K562 (cell line): ENCODE data around the gene ELOF1. TPM values are rescaled to one million over a fixed set of nuclear protein-coding genes. Genes with fewer than 3 reads are reported as not detected.

Source experiments
- BHLHE40 ChIP-seq: IDR thresholded peaks from 2 replicates; pipeline ENCODE4 v1.6.1; 2011; ENCODE audit warnings: low read length, improper control_type of control experiment
- CBFB ChIP-seq: sonication (generic); formaldehyde crosslinking; IDR thresholded peaks from 2 replicates; pipeline ENCODE4 v1.4.0; 2020; ENCODE audit warnings: mild to moderate bottlenecking, missing genetic modification reagents
- GABPA ChIP-seq: fragments of 200-800 bp; sonication (Bioruptor generic); conservative IDR thresholded peaks from 2 replicates; pipeline ENCODE4 v1.6.1; 2016; ENCODE audit warnings: low read depth, missing genetic modification characterization, missing compliant biosample characterization
- KAT8 ChIP-seq: fragments of 450-650 bp; IDR thresholded peaks from 2 replicates; pipeline ENCODE4 v1.6.1; 2016; ENCODE audit warnings: low read depth, mild to moderate bottlenecking
- LARP7 ChIP-seq: fragments of 450-650 bp; IDR thresholded peaks from 2 replicates; pipeline ENCODE4 v1.6.1; 2016
- MECOM ChIP-seq: fragments of 250-450 bp; sonication (Bioruptor Pico); IDR thresholded peaks from 2 replicates; pipeline ENCODE4 v1.8.0; 2022; ENCODE audit warnings: inconsistent platforms
- NEUROD1 ChIP-seq: fragments of 150-350 bp; IDR thresholded peaks from 2 replicates; pipeline ENCODE4 v1.6.1; 2014; ENCODE audit warnings: borderline replicate concordance, low read length, low read depth; ENCODE audit not compliant: partially characterized antibody
- POLR2G ChIP-seq: fragments of 200-400 bp; formaldehyde crosslinking; IDR thresholded peaks from 2 replicates; pipeline ENCODE4 v1.6.1; 2017; ENCODE audit warnings: low read depth, mild to moderate bottlenecking, antibody characterized with exemption, low read length, moderate library complexity
- POU5F1 ChIP-seq: fragments of 150-350 bp; IDR thresholded peaks from 2 replicates; pipeline ENCODE4 v1.6.1; 2014; ENCODE audit warnings: borderline replicate concordance, low read length, low read depth, mild to moderate bottlenecking; ENCODE audit not compliant: partially characterized antibody
- RBM15 ChIP-seq: fragments of 200-400 bp; formaldehyde crosslinking; IDR thresholded peaks from 2 replicates; pipeline ENCODE4 v1.6.1; 2018; ENCODE audit warnings: mild to moderate bottlenecking, low read length, moderate library complexity; ENCODE audit not compliant: insufficient read depth
- SRF ChIP-seq, 2 experiments: fragments of 250-450, 450-650 bp in 1 of 2; sonication (Bioruptor Pico) in 1 of 2; sonication (generic) in 1 of 2; formaldehyde crosslinking; IDR thresholded peaks; 2 replicates each; pipeline versions ENCODE4 v1.5.0 to v1.5.1; 2020 to 2022; ENCODE audit warnings: mild to moderate bottlenecking in 1 of 2, missing genetic modification reagents in 1 of 2
- TAF1 ChIP-seq: IDR thresholded peaks from 2 replicates; pipeline ENCODE4 v1.6.1; 2011; ENCODE audit warnings: mild to moderate bottlenecking, low read length, moderate library complexity; ENCODE audit not compliant: insufficient read depth, control insufficient read depth, severe bottlenecking; ENCODE audit errors: extremely low read depth
- TBL1XR1 ChIP-seq, 2 experiments: IDR thresholded peaks; 2 replicates each; pipeline ENCODE4 v1.6.1; 2012; ENCODE audit warnings: improper control_type of control experiment in 2 of 2, low read length in 2 of 2, mild to moderate bottlenecking in 1 of 2
- TCFL5 ChIP-seq: fragments of 250-450 bp; sonication (Bioruptor Pico); conservative IDR thresholded peaks from 2 replicates; pipeline ENCODE4 v1.6.1; 2021; ENCODE audit warnings: mild to moderate bottlenecking, moderate library complexity, matching md5 sums
- ZFP36 ChIP-seq: fragments of 150-350 bp; IDR thresholded peaks from 2 replicates; pipeline ENCODE4 v1.6.1; 2018; ENCODE audit warnings: low read length, low read depth; ENCODE audit not compliant: partially characterized antibody
- ZFX ChIP-seq: sonication (generic); formaldehyde crosslinking; IDR thresholded peaks from 2 replicates; pipeline ENCODE4 v1.8.0; 2022; ENCODE audit warnings: mild to moderate bottlenecking, missing genetic modification reagents, moderate library complexity
- ZNF143 ChIP-seq: sonication (generic); formaldehyde crosslinking; IDR thresholded peaks from 2 replicates; pipeline ENCODE4 v1.9.0; 2022; ENCODE audit warnings: mild to moderate bottlenecking, missing genetic modification reagents
- ZNF583 ChIP-seq: fragments of 250-450 bp; sonication (Bioruptor Pico); IDR thresholded peaks from 2 replicates; pipeline ENCODE4 v1.4.0; 2020
- ZNF717 ChIP-seq: fragments of 250-450 bp; sonication (Bioruptor Pico); IDR thresholded peaks from 2 replicates; pipeline ENCODE4 v1.5.0; 2021
- polyA plus RNA-seq, 8 experiments: library from polyadenylated mRNA; depleted of rRNA in 4 of 8; stranded (reverse) in 5 of 8; unstranded in 3 of 8; fragments of >200 nt; fragmentation: Nextera tagmentation in 2 of 8; fragmentation: Illumina TruSeq in 1 of 8; extraction: Ambion mirVana in 2 of 8; extraction: Trizol in 1 of 8; gene quantifications; 2 replicates each; pipeline versions ENCODE4 v1.2.1 to v1.2.3, GENCODE V29; 2011 to 2014; ENCODE audit warnings: inconsistent platforms in 1 of 8, missing spikeins in 1 of 8
- total RNA-seq, 7 experiments: library from RNA; depleted of rRNA in 6 of 7; stranded (reverse); fragments of >200 nt in 6 of 7; fragmentation: Illumina TruSeq in 2 of 7; extraction: Trizol in 2 of 7; gene quantifications; 2 replicates each; pipeline versions ENCODE4 v1.2.1 to v1.2.3, GENCODE V29; 2011 to 2021; ENCODE audit warnings: low replicate concordance in 1 of 7
- TF ChIP-seq, protein P1 (sequence below): fragments of 450-650 bp; IDR thresholded peaks from 2 replicates; pipeline ENCODE4 v1.7.0; 2016; ENCODE audit warnings: borderline replicate concordance
- TF ChIP-seq, protein P2 (sequence below): sonication (generic); formaldehyde crosslinking; IDR thresholded peaks from 2 replicates; pipeline ENCODE4 v1.8.0; 2022; ENCODE audit warnings: mild to moderate bottlenecking, missing genetic modification reagents
- TF ChIP-seq, protein P3 (sequence below): fragments of 450-650 bp; formaldehyde crosslinking; IDR thresholded peaks from 2 replicates; pipeline ENCODE4 v1.4.0; 2020; ENCODE audit warnings: mild to moderate bottlenecking
- TF ChIP-seq, protein P4 (sequence below): sonication (generic); formaldehyde crosslinking; IDR thresholded peaks from 2 replicates; pipeline ENCODE4 v1.8.1; 2023; ENCODE audit warnings: mild to moderate bottlenecking, missing genetic modification reagents

ELOF1 gene
- total and polyA plus RNA-seq, 9 of the 15 experiments (the other 6 are each of a cell fraction or from before 2014, with no cell fraction given): 16.7 to 147 (median 74.2) TPM

DNA sequence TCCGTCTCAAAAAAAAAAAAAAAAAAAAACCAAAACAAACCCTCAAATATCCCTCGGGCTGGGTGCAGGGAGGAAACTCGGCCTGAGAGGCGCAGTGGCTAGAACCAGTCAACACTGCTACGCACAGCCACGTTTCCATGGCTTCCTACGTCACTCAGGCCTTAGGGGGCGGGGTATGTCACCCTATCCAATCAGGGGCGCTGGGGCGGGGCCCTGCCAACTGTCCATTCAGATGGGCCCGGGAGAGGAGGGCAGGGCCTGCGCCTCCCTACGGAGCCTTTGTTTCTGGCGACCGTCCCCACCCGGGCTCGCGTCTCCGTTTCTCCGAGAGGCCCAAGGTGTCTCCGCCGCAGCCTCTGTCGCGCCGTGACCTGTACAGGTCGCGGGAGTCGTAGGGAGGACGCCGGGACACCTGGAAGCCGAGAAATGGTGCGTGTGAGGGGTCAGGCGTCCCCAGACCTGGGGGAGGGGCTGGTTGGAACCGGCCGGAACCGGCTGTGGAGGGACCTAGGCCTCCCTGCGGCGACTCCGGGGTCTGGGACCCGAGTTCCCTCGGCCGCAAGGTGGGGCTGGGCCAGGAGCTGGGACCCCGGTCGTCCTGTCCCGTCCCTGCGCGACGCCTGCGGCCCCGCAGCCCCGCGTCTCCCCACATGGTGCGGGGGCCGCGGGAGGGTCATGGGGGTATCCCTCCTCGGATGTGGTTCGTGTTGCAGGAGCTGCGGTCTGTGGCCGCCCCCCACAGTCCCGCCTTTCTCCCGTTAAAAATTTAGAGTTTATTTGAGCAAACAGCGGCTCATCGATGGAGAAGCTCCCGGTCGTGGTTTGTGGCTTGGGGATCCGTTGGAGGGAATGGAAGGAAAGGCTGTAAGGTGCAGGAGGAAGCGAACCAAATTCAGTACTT is 38.4 kb upstream of the ELOF1 start, which contains the start of gene ZNF627 (continued):
- no peak for TF ChIP-seq ZFP36
- TF ChIP-seq SRF (CRISPR knock-in tag; IDR thresholded peaks at IDR 0.05): peak in 1 of 2 experiments; percentile 18; a peak in 1 of 4 replicates
- peak; percentile 70 for TF ChIP-seq ZNF583
- TF ChIP-seq, protein P1, sequence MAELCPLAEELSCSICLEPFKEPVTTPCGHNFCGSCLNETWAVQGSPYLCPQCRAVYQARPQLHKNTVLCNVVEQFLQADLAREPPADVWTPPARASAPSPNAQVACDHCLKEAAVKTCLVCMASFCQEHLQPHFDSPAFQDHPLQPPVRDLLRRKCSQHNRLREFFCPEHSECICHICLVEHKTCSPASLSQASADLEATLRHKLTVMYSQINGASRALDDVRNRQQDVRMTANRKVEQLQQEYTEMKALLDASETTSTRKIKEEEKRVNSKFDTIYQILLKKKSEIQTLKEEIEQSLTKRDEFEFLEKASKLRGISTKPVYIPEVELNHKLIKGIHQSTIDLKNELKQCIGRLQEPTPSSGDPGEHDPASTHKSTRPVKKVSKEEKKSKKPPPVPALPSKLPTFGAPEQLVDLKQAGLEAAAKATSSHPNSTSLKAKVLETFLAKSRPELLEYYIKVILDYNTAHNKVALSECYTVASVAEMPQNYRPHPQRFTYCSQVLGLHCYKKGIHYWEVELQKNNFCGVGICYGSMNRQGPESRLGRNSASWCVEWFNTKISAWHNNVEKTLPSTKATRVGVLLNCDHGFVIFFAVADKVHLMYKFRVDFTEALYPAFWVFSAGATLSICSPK: no peak
- TF ChIP-seq CBFB: no peak
- TF ChIP-seq KAT8: no peak
- TF ChIP-seq, protein P2, sequence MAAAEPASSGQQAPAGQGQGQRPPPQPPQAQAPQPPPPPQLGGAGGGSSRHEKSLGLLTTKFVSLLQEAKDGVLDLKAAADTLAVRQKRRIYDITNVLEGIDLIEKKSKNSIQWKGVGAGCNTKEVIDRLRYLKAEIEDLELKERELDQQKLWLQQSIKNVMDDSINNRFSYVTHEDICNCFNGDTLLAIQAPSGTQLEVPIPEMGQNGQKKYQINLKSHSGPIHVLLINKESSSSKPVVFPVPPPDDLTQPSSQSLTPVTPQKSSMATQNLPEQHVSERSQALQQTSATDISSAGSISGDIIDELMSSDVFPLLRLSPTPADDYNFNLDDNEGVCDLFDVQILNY (CRISPR knock-in tag): no peak
- TF ChIP-seq GABPA (tag): peak; percentile 36; the same call in 1 of the 2 replicates
- TF ChIP-seq POLR2G: peak; percentile 100
- no peak for TF ChIP-seq TCFL5 (CRISPR knock-in tag)
- TF ChIP-seq ZNF143 (CRISPR knock-in tag): no peak
- TF ChIP-seq, protein P3, sequence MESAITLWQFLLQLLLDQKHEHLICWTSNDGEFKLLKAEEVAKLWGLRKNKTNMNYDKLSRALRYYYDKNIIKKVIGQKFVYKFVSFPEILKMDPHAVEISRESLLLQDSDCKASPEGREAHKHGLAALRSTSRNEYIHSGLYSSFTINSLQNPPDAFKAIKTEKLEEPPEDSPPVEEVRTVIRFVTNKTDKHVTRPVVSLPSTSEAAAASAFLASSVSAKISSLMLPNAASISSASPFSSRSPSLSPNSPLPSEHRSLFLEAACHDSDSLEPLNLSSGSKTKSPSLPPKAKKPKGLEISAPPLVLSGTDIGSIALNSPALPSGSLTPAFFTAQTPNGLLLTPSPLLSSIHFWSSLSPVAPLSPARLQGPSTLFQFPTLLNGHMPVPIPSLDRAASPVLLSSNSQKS (CRISPR knock-in tag): no peak
- no peak for TF ChIP-seq RBM15
- peak; percentile 10 for TF ChIP-seq NEUROD1
- peak; percentile 89 for TF ChIP-seq TAF1
- peak; percentile 66; the same call in 1 of the 2 replicates for TF ChIP-seq ZNF717
- TF ChIP-seq, protein P4, sequence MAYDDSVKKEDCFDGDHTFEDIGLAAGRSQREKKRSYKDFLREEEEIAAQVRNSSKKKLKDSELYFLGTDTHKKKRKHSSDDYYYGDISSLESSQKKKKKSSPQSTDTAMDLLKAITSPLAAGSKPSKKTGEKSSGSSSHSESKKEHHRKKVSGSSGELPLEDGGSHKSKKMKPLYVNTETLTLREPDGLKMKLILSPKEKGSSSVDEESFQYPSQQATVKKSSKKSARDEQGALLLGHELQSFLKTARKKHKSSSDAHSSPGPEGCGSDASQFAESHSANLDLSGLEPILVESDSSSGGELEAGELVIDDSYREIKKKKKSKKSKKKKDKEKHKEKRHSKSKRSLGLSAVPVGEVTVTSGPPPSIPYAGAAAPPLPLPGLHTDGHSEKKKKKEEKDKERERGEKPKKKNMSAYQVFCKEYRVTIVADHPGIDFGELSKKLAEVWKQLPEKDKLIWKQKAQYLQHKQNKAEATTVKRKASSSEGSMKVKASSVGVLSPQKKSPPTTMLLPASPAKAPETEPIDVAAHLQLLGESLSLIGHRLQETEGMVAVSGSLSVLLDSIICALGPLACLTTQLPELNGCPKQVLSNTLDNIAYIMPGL (CRISPR knock-in tag): no peak
- no peak for TF ChIP-seq MECOM (CRISPR knock-in tag)
- peak; percentile 97 for TF ChIP-seq ZFX (CRISPR knock-in tag)
- TF ChIP-seq POU5F1: peak; percentile 24
- TF ChIP-seq LARP7: peak; percentile 77; the same call in 1 of the 2 replicates
- TF ChIP-seq TBL1XR1 (IDR thresholded peaks at IDR 0.05; ENCODE audit: low read length in 2 of 2): no peak
- TF ChIP-seq BHLHE40: no peak
